Cardiac fibroblast (primary cell): Measurements from ENCODE around the gene CTDSP2.
"Not testable (repeated sequence)": the region's sequence is repeated elsewhere in the genome, so short reads cannot be mapped to it uniquely, and the experiment has no call there.

Source experiments
- DNase-seq, 2 donors: peaks; one replicate each; pipeline versions ENCODE4 v3.0.0 to v3.0.0-alpha.2; 2010; ENCODE audit warnings: low read depth in 2 of 2
- H3K4me3 ChIP-seq, 2 donors: replicated peaks in 1 of 2; 1 replicate in 1 of 2; 2 replicates in 1 of 2; pipeline ENCODE4 v1.5.1; 2011; ENCODE audit warnings: low read depth in 2 of 2, low read length in 2 of 2, mild to moderate bottlenecking in 2 of 2, moderate library complexity in 1 of 2
- TF ChIP-seq, protein P1 (sequence below): IDR thresholded peaks from one replicate; pipeline ENCODE4 v1.5.1; 2011; ENCODE audit warnings: low read depth, mild to moderate bottlenecking, low read length, inconsistent platforms

CTDSP2 gene

DNA sequence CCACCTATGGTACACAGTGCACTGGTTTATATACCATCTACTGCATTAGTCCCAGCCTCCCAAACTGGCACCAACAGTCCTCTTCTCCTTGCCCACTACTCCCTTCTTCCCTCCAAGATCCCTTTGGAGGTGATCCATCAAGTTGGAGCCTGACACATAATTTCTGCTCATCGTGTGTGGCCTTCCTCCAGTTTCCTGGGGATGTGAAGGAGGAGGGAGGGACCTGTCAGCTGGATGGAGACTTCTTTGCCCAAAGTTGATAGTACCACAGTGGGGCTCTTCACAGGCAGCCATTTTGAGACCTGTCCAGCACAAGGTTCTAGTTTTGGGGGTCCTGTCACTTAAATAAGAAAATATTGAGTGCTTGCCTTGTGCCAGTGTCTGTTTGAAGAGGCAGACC is 17.1 kb upstream of the CTDSP2 start:
- no peak overlapping the region for H3K4me3 ChIP-seq
- TF ChIP-seq, protein P1, sequence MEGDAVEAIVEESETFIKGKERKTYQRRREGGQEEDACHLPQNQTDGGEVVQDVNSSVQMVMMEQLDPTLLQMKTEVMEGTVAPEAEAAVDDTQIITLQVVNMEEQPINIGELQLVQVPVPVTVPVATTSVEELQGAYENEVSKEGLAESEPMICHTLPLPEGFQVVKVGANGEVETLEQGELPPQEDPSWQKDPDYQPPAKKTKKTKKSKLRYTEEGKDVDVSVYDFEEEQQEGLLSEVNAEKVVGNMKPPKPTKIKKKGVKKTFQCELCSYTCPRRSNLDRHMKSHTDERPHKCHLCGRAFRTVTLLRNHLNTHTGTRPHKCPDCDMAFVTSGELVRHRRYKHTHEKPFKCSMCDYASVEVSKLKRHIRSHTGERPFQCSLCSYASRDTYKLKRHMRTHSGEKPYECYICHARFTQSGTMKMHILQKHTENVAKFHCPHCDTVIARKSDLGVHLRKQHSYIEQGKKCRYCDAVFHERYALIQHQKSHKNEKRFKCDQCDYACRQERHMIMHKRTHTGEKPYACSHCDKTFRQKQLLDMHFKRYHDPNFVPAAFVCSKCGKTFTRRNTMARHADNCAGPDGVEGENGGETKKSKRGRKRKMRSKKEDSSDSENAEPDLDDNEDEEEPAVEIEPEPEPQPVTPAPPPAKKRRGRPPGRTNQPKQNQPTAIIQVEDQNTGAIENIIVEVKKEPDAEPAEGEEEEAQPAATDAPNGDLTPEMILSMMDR, result no peak
- DNase-seq, result no peak

DNA sequence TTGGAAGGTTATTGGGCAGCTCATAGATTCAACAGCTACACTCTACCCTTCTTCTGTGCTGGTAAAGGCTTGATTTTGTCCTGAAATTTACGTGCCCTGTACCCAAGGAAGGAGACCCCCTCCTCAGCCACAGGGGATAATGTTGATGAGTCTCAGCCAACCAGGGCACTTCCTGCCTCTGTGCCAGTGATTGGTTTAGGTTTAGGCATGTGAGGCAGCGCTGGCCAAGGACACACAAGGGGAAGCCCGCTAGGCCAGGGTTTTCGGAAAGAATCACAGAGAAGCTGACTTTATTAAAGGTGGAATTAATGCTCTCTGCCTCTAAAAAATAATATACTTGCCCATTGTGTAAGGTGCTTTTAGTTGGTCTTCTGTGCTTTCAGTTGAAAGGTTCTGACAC is 15.4 kb upstream of the CTDSP2 start:
- TF ChIP-seq, protein P1, result no peak
- H3K4me3 ChIP-seq, result no peak overlapping the region
- DNase-seq, result no peak

DNA sequence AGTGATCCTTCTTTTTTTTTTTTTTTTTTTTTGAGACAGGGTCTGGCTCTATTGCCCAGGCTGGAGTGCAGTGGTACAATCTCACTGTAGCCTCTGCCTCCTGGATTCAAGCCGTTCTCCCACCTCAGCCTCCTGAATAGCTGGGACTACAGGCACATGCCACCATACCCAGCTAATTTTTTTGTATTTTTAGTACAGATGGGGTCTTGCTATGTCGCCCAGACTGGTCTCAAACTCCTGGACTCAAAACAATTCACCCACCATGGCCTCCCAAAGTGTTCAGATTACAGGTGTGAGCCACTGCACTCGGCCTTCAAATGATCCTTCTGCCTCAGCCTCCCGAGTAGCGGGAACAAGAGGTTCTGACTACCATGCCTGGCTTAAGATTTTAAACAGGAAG is 14.4 kb upstream of the CTDSP2 start:
- DNase-seq, H3K4me3 ChIP-seq: not testable (repeated sequence)

DNA sequence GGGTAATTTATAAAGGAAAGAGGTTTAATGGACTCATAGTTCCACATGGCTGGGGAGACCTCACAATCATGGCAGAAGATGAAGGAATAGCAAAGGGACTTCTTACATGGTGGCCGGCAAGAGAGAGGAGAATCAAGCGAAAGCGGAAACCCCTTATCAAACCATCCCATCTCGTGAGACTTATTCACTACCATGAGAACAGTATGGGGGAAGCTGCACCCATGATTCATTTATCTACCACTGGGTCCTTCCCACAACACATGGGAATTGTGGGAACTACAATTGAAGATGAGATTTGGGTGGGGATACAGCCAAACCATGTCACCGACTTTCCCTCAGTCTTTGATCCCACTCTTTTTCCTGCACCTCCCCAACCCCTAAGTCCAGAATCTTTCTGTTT is 12.6 kb upstream of the CTDSP2 start:
- TF ChIP-seq, protein P1, result no peak
- no peak for DNase-seq

DNA sequence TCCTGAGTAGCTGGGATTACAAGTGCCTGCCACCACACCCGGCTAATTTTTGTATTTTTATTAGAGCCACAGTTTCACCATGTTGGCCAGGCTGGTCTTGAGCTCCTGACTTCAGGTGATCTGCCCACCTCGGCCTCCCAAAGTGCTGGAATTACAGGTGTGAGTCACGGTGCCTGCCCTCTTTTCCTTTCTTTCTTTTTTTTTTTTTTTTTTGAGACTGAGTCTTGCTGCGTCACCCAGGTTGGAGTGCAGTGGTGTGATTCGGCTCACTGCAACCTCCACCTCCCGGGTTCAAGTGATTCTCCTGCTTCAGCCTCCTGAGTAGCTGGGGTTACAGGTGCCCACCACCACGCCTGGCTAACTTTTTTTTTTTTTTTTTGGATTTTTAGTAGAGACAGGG is 11.6 kb upstream of the CTDSP2 start:
- not testable (repeated sequence) for DNase-seq, H3K4me3 ChIP-seq

More for the DNA sequence above, 12.6 kb upstream of the CTDSP2 start:
- no peak overlapping the region for H3K4me3 ChIP-seq

DNA sequence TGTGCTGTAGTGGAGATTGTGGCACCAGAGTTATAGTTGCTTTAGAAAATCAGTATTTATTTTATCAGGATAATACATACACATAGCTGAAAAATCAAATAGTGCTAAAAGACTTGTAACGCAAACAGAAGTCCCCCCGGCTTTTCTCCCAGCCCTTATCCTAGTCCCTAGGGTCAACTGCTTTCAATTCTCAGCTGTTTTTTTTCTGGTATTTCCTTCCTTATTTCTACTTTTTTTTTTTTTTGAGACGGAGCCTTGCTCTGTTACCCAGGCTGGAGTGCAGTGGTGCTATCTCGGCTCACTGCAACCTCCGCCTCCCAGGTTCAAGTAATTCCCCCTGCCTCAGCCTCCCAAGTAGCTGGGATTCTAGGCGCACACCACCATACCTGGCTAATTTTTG is 8.4 kb upstream of the CTDSP2 start:
- TF ChIP-seq, protein P1, result no peak
- DNase-seq, result no peak
- no peak overlapping the region for H3K4me3 ChIP-seq

DNA sequence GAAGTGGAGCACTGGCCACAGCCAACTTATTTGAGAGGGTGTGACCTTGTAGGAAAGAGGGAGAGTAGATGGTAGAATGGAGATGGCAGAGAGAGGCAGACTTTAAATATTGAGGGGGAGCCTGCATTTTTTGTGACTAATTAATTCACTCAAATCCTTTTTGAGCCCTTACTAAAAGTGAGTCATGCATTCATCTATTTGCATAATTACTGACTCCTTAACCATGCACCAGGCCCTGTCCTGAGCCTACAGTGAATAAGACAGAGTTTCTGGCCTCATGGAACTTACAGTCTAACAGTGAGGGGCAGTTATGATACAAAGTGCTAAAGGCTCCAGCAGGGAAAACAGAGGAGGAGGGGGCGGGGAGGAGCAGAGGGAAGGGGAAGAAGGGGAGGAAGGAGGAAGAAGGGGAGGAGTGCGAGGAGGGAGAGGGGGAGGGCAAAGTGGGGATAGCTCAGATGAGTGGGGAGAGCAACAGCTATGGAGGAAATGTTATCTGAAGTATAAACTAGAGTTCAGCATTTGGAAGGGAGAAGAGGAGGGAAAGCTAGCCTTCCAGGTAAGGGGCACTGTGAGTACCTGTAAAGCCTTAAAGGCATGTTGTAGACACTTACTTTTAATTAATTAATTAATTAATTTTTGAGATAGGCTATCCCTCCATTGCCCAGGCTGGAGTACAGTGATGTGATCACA is 7.5 kb upstream of the CTDSP2 start:
- DNase-seq, result no peak
- no peak overlapping the region for H3K4me3 ChIP-seq
- TF ChIP-seq, protein P1, result no peak
